ENCODE measurements around the gene MLXIP.
"Not testable (repeated sequence)": the region's sequence is repeated elsewhere in the genome, so short reads cannot be mapped to it uniquely, and the experiment has no call there.

Gene MLXIP, protein sequence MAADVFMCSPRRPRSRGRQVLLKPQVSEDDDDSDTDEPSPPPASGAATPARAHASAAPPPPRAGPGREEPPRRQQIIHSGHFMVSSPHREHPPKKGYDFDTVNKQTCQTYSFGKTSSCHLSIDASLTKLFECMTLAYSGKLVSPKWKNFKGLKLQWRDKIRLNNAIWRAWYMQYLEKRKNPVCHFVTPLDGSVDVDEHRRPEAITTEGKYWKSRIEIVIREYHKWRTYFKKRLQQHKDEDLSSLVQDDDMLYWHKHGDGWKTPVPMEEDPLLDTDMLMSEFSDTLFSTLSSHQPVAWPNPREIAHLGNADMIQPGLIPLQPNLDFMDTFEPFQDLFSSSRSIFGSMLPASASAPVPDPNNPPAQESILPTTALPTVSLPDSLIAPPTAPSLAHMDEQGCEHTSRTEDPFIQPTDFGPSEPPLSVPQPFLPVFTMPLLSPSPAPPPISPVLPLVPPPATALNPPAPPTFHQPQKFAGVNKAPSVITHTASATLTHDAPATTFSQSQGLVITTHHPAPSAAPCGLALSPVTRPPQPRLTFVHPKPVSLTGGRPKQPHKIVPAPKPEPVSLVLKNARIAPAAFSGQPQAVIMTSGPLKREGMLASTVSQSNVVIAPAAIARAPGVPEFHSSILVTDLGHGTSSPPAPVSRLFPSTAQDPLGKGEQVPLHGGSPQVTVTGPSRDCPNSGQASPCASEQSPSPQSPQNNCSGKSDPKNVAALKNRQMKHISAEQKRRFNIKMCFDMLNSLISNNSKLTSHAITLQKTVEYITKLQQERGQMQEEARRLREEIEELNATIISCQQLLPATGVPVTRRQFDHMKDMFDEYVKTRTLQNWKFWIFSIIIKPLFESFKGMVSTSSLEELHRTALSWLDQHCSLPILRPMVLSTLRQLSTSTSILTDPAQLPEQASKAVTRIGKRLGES

DNA sequence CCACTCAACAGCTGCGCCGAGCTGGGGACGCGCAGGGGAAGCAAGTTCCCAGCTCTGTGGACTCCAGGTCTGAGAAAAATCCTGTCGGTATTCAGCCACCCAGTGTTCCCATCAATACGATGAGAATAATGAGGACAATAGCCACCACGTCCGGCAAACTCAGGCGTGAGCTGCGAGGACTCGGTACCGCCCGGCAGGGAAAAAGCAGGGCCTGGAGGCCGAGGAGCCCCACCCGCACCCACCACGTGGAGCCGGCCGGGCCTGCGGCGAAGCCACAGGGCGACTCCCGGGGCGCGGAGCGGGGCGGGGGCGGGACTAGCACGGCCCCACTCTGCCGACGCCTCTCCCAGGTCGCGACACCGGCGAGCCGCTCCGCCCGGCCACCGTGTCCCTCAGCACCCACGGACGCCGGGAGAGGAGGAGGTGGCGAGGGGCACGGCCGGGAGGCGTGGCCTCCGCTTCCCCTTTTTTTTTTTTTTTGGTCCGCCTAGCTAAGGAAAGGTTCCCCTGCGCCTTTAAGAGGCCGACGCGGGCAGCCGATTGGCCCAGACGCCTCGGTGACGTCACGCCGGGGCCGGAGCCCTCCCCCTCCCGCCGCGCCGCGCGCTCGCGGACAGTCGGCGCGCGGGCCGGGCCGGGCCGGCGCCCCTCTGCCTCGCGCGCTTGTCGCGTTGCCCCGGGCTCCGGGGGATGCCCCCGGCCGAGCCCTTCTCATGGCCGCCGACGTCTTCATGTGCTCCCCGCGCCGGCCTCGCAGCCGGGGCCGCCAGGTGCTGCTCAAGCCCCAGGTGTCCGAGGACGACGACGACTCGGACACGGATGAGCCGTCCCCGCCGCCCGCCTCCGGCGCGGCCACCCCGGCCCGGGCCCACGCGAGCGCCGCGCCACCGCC, at the start of gene MLXIP:
TSS of gene MLXIP (plus strand) at position 616 of the 892 bp plus-strand sequence. CDS start at position 714, 98 bp downstream.
- peak; percentile 83 for DNase-seq (ENCODE audit: low read depth)

DNA sequence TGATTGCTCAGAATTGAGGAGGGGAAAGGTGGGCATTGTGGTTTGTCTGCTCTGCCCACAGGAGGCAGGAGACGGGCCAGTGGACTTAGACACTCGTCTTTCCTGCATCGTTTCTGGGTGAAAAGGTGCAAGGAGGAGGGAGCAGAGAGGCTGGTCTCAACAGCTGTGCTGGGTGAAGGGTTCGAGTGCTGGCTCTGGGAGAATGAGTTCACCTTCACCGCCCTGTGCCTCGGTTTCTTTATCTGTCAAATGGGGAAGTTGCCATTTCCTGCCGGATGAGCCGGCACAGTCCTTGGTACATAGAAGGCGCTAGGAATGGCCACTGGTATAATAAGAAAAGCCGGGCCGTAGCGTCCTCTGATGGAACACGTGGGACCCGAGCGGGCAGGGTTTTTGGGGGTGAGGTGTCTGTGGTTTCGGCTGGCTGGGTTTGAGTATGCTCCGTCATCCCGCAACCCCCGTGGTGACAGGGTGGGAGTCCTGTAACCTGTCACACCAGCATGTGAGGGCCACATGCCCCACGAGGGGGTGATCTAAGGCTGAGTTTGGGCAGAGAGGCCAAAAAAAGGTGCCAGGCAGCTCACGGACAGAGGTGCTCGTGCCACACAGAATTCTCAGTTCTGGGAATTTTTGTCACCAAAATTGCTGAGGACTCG, 49.5 kb upstream of the MLXIP start:
- DNase-seq (ENCODE audit: low read depth) = no peak

DNA sequence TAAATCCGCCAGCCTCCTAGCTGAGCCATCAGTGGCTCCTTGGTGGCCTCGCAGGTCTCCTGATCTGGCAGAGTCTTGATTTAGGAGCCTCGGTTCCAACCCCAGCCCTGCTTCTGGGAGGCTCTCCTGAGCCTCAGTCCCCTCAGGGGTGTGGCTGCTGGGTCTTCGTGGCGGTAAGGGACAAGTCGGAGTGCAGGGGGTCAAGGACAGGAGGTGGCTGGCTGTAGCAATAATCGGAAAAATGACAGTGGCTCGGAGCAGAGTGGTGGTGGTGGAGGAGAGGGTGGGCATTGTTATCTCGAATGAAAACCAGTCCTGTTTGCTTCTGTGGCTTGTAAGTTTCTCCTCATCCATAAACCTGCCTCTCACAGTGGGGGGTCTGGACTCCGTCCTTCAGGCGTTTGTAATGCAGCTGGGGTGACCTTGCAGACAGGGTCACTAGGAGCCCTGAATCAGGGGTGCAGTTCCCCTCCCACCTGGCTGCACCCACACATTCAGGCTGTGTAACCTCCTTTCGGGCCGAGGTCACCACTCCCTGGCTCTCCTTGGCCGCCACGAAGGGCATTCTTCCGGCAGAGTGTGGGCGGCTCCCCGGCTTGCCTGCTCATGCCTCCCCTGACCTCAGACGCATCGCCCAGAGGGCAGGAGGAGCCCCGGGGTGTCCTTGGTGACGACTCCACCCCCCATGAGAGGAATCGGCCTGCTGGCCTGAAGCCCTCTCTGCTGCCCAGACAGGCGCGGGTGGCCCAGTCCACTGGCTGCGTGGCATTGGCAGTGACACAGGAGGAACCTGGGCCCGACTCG, 48.7 kb upstream of the MLXIP start:
- DNase-seq (ENCODE audit: low read depth) = no peak

DNA sequence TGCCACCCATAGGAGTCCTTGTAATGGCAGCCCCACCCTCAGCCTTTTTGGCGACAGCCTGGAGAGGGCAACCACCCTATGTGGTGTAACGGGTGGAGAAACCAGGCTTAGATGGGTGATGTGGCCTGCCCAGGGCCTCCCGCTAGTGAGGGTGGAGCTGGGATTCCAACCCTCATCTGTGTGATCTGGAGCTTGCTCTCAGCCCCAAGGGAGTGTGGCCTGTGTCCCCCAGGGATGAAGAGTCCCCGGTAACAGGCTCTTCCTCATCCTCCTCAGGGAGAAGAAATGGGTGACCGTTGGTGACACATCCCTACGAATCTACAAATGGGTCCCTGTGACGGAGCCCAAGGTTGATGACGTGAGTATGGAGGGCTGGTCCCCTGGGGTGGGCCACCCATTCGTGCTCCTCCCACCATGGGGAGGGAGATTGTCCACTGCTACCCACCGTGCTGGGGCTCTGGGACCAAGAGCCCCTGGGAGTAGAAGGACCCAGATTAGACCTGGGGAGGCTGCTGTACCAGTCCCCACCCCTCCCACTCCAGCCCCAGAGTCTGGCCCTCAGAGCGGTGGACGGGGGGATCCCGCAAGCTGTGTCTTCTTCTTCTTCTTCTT, 48.0 kb upstream of the MLXIP start:
- DNase-seq (ENCODE audit: low read depth) = no peak

DNA sequence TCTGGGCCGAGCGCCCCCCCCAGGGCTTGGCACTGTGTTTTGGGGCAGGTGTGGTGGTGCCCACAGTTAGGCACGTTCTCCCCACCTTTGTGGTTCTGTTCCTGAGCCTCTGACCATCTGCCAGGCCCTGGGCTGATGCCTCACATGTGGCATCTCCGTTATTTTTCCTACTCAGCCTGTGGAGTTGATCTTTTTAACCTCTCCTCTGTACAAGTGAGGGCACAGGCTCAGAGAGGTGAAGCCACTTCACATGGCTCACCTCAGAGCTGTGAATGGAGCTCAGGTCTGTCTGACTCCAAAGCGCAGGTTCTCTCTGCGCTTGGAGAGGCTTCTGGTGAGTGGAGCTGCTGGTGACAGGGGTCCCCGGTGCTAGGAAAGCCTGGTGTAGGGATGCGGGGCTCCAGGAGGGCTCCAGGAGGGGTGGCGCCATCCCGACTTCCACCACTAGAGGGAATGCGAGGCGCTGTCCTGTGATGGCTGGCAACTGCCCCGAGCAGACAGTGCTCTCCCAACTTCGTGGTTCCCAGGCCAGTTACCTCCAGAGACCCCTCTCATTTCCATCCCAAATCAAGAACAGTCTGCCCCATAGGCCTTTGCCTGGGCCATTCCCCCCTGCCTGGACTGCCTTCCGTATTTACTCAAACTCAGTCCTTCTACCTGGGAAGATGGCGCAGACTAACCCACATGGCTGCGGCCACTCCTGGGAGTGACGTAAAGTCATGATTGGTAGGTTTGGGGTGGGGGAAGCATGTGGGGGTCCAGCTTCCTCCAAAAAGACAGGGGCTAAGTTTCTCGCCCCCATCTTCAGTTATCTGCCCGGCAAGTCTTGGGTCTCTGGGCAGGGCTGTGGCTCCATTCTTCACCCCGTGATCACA, 47.0 kb upstream of the MLXIP start:
- DNase-seq (ENCODE audit: low read depth) = peak; percentile 51

DNA sequence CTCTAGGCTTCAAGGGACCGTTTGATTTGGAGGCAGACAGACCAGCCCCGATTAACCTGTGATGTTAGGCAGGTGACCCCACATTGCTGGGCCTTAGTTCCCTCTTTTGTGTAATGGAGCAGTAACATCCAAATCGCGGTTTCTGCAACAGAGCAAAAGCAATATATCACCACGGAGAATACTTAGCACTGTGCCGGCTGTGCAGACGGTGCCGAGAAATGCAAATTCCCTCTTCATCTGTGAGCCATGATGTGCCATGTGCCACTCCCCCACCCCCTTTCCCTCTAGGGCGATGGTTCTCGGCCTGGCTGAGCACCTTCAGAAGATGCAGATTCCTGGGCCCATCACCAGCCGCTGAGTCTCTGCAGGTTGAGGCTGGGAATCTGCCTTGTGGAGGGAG, 46.0 kb upstream of the MLXIP start:
- DNase-seq (ENCODE audit: low read depth) = no peak

DNA sequence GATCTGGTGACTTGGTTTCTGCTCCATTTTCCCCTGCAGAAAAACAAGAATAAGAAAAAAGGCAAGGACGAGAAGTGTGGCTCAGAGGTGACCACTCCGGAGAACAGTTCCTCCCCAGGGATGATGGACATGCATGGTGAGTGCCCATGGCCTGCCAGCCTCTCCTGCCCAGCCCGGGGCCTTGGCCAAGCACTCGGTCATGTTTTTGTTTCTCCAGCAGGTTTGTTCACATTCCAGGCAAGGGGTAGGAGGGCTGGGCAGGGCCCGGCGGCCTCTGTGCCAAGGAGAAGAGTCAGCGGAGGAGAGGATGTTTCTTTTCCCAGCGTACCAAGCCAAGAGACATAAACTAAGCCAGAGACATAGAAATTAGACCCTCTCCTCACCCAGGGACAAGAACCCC, 43.3 kb upstream of the MLXIP start:
- DNase-seq (ENCODE audit: low read depth) = no peak

DNA sequence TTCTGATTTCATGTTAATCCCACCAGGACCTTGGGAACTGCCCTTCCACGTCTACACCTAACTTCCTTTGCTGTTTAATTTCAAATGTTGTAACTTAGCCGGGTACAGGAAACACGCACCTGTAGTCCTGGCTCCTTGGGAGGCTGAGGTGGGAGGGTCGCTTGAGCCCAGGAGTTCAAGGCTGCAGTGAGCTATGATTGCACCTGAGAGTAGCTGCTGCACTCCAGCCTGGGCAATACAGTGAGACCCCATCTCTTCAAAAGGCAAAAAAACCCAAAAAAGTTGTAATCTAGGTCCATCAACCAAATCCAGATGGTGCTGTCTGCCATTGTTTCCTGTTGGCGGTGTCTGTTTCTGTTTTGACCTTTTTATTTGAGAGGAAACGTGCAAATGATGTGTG, 42.4 kb upstream of the MLXIP start:
- DNase-seq (ENCODE audit: low read depth) = no peak

DNA sequence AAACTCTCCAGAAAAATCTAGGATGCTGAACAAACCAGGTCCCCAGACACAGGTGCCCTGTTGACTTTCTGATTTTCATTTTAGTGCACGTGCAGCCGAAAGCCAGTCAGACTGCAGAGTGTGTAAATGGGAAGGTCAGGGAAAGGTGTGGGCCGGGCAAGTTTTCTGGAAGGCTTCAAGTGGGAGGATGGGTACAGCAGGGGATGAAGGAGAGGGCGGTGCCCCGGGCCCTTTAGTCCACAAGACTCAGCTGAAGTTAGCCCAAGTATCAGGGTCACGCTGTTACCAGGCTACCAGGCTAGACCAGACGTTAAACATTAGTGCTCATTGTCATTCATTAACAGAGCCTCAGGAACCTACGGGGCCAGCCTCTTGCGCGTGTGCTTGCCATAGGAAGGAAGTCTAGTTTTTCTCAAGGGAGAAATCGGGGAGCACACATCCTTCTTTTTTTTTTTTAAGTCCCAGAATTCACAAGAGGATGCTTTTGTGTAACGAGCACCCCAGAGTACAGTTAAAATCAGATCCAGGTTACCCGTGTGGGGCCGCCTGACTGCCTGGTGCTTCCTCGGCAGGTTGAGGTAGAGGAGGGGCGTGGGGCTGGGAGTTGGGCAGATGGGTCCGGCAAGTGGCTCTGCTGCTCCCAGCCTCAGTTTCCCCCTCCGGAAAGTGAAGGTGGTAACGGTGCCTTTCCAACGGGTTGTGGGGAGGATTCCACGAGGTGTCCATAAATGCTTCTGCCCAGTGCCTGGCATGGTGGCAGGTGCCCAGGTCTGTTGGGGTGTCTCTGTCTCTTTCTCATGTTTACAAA, 37.8 kb upstream of the MLXIP start:
- no peak for DNase-seq (ENCODE audit: low read depth)

DNA sequence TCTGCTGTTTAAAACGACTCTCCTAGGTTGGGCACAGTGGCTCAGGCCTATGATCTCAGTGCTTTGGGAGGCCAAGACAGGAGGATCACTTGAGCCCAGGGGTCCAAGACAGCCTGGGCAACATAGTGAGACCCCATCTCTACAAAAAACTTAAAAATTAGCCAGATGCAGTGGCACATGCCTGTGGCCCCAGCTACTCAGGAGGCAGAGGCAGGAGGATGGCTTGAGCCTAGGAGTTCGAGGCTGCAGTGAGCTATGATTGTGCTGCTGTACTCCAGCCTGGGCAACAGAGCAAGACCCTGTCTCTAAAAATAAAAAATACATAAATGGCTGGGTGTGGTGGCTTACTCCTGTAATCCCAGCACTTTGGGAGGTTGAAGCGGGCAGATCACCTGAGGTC, 37.1 kb upstream of the MLXIP start:
- DNase-seq (ENCODE audit: low read depth) = not testable (repeated sequence)

DNA sequence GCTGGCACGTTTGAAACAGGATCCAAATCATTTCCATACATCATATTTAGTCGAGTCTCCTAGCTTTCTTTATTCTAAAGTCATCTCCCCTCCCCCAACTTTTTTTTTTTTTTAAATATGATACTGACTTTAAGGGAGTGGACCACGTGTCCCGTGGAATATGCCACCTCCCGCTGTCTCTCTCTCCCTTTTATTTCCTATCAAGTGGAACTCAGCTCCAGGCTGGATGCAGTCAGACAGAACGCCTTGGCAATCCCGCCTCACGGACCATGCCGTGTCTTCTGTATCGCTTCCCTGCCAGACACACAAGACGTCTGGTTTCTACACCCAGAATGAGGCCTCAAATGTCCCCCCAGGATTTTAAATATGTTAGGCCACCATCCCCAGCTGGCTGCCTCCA, 35.6 kb upstream of the MLXIP start:
- DNase-seq (ENCODE audit: low read depth) = no peak

DNA sequence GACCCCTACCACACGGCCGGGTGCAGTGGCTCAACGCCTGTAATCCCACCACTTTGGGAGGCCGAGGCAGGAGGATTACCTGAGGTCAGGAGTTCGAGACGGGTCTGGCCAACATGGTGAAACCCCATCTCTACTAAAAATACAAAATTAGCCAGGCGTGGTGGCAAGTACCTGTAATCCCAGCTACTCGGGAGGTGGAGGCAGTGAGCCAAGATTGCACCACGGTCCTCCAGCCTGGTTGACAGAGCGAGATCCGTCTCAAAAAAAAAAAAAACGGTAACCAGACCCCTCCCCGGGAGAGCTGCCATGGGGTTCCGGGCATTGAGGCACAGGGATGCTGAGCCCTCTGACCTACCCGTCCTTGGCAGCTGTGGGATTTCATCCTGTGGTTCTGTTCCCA, 35.1 kb upstream of the MLXIP start:
- no peak for DNase-seq (ENCODE audit: low read depth)

DNA sequence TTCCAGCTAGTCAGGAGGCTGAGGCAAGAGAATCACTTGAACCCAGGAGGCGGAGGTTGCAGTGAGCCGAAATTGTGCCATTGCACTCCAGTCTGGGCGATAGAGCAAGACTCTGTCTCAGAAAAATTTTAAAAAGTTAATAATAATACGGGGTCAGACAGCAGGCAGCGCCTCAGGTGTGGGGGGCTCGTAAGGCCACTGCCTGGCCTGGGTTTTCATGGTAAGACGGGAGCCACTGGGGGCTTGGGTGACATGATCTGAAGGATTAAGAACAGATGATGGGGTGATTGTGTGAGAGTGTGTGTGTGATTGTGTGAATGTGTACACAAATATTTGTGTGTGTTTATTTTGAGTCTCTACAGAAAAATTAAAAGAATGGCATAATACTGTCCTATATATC, 33.3 kb upstream of the MLXIP start:
- no peak for DNase-seq (ENCODE audit: low read depth)

DNA sequence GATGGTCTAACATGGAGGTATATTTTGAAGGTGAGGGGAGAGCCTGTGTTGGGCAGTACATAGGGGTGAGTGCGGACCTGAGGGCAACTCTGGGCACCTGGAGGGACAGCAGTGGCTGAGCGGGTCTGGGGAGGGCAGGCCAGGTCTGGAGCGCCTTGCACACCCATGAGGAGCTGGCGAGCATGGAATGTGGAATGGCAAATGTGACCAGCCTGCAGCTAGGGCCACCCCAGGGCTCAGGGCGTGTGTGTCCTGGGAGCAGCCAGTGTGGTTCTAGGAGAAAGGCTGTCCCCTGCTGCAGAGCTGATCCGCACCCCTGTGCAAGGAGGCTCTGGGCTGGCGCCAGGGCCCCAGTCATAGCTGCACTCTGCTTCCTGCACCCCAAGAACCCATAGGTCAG, 32.4 kb upstream of the MLXIP start:
- no peak for DNase-seq (ENCODE audit: low read depth)

DNA sequence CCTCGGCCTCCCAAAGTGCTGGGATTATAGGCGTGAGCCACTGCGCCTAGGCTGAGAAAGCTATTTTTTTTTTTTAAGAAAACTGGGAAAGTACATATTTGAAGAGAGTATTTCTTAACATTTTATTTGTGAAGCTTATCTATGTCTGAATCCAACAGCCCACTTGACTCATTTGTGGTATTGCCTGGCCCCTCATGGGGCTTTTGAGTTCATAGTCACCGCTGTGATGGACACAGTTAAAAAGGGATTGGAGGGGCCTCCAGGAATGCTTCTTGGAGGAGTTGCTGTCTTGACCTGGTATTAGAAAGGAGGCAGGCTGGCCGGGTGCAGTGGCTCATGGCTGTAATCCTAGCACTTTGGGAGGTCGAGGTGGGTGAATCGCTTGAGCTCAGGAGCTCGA, 30.4 kb upstream of the MLXIP start:
- no peak for DNase-seq (ENCODE audit: low read depth)

DNA sequence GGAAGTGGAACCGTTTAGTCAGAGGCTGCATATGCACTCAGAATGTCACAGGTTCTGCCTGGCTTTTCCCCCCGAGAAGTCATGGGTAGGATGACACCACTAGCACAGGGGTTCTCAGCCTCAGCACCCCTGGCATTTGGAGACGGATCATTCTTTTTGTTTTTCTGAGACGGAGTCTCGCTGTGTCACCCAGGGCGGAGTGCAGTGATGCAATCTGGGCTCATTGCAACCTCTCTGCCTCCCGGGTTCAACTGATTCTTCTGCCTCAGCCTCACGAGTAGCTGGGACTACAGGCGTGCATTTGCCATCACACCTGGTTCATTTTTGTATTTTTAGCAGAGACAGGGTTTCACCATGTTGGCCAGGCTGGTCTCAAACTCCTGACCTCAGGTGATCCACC, 28.7 kb upstream of the MLXIP start:
- no peak for DNase-seq (ENCODE audit: low read depth)

DNA sequence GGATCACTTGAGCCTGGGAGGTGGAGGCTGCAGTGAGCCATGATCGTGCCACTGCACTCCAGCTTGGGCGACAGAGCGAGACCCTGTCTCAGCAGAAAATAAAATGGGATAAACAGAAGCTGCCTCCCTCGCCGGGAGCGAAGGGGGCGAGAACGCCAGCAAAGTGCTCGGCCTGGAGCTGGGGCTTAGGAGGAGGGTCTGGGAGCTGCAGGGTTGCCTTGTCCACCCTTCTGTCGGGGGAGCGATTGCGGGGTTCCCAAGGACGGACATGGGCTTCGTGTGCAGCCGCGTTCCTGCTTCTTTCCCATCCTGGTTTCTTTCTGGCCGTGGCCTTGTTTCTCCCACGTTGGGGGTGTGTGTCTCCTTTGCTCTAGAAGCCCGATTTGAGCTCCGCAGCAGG, 27.9 kb upstream of the MLXIP start:
- no peak for DNase-seq (ENCODE audit: low read depth)

DNA sequence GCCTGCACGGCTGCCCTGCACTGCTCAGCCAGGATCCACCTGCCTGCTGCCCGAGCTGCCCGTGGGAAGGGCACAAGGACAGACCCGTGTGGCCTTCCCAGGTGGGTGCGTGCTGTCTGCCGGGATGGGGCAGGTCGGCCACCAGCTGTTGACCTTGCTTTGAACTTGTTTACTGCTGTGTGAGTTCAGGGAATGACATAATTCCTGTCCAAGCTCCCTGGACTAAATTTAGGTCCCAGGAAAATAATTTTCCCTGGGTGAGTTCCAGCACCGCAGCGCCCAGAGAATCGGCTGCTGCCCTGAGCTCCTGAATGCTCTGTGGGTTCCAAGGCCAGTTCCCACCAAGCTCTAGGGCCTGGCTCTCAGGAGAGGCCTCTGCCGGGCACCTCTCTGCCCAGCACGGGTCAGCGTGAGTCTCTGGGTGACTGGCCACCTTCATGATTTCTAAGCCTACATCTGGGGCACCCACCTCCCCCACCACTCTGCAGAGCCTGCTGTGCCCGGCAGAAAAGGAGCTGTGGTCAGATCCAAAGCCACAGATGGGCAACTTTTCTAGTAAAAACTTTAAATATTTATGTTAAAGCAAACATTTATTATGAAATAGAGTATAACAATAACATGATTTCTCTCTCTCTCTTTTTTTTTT, 27.2 kb upstream of the MLXIP start:
- no peak for DNase-seq (ENCODE audit: low read depth)
